Measurements from ENCODE around the gene ZNF316. TPM values are rescaled to one million over a fixed set of nuclear protein-coding genes. Genes with fewer than 3 reads are reported as not detected.

ZNF316 gene
- total and polyA plus RNA-seq, 11 donors: 11.0 to 22.9 (median 13.5) TPM

DNA sequence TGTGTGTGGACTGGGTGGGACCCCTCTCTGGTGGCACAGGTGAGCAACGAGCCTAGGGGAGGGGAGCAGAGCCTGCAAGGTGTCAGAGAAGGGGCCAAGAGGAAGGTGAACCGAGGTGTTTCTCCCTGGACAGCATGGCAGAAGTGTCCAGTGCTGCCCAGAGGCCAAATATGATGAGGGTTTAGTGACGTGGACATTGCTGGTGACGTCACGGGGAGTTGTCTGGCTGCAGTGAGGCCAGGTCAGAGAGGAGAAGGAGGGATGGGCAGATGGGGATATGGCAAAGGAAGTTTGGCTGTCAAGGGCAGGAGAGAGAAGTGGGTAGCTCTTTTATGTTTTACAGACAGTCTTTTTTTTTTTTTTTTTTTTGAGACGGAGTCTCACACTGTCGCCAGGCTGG is 24.3 kb upstream of the ZNF316 start:
- WGBS, 4 donors: 63 to 76% (median 69%) methylated on average over 7 of the region's 7 CpGs
- Histone ChIP-seq H3K4me3 (no peak overlapping the region), H3K9me3 (no peaks in the 10 kb centered on the region), H3K36me3 (peaks cover 0 to 18% (median 12%) of the 10 kb centered on the region in 9 donors), H3K27ac (no peak overlapping the region), H3K4me1 (peaks cover 0 to 19% (median 7%) of the 10 kb centered on the region in 12 donors), H3K27me3 (peaks cover 0 to 14% (median 0%) of the 10 kb centered on the region in 9 donors)
- ATAC-seq: no peak
- DNase-seq: no peak
- intact Hi-C loops (cut with DNase I): no loop called here
- TF ChIP-seq POLR2A (IDR thresholded peaks at IDR 0.05): no peak
- TF ChIP-seq, protein P1, sequence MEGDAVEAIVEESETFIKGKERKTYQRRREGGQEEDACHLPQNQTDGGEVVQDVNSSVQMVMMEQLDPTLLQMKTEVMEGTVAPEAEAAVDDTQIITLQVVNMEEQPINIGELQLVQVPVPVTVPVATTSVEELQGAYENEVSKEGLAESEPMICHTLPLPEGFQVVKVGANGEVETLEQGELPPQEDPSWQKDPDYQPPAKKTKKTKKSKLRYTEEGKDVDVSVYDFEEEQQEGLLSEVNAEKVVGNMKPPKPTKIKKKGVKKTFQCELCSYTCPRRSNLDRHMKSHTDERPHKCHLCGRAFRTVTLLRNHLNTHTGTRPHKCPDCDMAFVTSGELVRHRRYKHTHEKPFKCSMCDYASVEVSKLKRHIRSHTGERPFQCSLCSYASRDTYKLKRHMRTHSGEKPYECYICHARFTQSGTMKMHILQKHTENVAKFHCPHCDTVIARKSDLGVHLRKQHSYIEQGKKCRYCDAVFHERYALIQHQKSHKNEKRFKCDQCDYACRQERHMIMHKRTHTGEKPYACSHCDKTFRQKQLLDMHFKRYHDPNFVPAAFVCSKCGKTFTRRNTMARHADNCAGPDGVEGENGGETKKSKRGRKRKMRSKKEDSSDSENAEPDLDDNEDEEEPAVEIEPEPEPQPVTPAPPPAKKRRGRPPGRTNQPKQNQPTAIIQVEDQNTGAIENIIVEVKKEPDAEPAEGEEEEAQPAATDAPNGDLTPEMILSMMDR (IDR thresholded peaks at IDR 0.05): no peak

DNA sequence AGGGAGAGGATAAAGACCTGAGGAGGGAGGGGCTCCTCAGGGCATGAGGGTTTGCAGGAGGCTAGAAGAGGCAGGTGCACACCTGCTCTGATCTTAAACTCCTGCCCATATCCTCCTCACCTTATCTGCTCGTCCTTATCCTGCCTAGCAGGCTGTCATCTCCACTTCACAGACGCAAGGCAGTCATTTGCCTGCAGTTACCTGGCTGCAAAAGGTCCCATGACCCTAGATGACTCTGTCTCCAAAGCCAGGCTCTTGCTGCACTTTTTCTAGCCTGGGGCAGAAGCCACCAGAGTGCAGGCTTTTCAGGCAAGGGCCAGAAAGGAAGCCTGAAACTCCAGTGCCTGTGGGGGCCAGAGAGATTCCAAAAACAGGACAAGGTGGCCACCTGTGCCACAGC is 23.4 kb upstream of the ZNF316 start:
- WGBS, 4 donors: 18 to 60% (median 42%) methylated on average over 2 of the region's 2 CpGs
- no peak overlapping the region for H3K27ac ChIP-seq
- ATAC-seq (no peak), DNase-seq (no peak)
- intact Hi-C loops (cut with DNase I): no loop called here
- H3K27me3 ChIP-seq: peaks cover 0 to 14% (median 0%) of the 10 kb centered on the region in 9 donors
- TF ChIP-seq, protein P1 (IDR thresholded peaks at IDR 0.05): no peak
- no peak for TF ChIP-seq POLR2A (IDR thresholded peaks at IDR 0.05)
- peaks cover 0 to 19% (median 7%) of the 10 kb centered on the region in 12 donors for H3K4me1 ChIP-seq
- H3K9me3 ChIP-seq: no peaks in the 10 kb centered on the region
- no peak overlapping the region for H3K4me3 ChIP-seq
- peaks cover 0 to 16% (median 9%) of the 10 kb centered on the region in 9 donors for H3K36me3 ChIP-seq

DNA sequence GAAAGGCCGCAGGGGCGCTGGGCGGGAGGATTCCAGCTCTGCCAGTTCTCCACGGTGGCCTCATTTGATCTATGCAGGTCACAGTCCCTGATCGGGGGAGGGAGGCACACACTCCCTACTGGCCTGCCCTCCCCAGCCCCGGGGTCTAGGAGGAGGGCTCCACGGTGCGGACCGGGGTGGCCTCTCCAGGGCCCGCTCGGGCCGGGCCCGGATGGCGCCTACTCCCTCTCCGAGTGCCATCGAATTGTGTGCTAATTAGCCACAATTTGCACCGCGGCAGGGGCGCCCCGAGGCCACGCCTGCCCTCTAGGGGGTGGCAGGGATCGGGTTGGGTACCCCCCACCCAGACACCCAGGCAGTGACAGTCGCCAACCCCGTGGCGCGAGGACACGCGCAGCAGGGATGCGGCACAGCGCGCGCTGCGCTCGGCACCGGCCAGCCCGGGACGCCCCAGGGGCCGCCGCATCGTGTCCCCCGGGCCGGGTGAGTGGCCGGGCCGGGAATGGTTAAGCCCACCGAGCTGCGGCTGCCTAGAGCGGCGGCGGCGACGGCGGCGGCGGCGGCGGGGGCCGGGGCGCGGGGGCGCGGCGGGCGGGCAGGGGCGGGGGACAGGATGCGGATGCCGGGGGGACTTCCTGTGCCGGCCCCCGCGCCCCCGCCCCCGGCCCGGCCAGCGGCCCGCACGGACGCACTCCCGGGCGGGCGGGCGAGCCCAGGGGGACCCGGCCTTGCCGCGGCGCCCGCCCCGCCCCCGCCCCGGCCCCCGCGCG is 22.0 kb upstream of the ZNF316 start, which contains the start of gene ZNF853:
ZNF853 (plus strand) TSS at position 658 of the 770 bp plus-strand sequence. CDS start 565 bp downstream, outside the sequence.
- TF ChIP-seq POLR2A (IDR thresholded peaks at IDR 0.05): no peak
- TF ChIP-seq, protein P1 (IDR thresholded peaks at IDR 0.05): peak in 1 of 12 donors; percentile 11
- no peaks in the 10 kb centered on the region for H3K9me3 ChIP-seq
- DNase-seq (peak in 1 of 5 donors; percentile 38), ATAC-seq (peak in 3 of 4 donors; percentile 47 to 49 (median 48))
- peak within 1 kb of the TSS in 8 of 12 donors; percentile 30 to 68 (median 49) for H3K27ac ChIP-seq
- H3K36me3 ChIP-seq: peaks cover 0 to 15% (median 0%) of the 10 kb centered on the region in 9 donors
- H3K4me1 ChIP-seq: peaks cover 0 to 19% (median 7%) of the 10 kb centered on the region in 12 donors
- H3K27me3 ChIP-seq: peaks cover 0 to 14% (median 0%) of the 10 kb centered on the region in 9 donors
- WGBS, 4 donors: 4 to 23% (median 7%) methylated on average over 11 to 91 of the region's 91 CpGs
- intact Hi-C loops (cut with DNase I): no loop called here
- peak within 1 kb of the TSS; percentile 38 to 89 (median 70) for H3K4me3 ChIP-seq

Measured in heart left ventricle (tissue), 16 donors.